ENCODE data around the gene ROBO2.
"Not testable (repeated sequence)": the region's sequence is repeated elsewhere in the genome, so short reads cannot be mapped to it uniquely, and the experiment has no call there.

The ROBO2 gene

GRCh38 chr3:77348244-77348855 is 308.5 kb downstream of the ROBO2 start:
- DNase-seq = no peak

DNA sequence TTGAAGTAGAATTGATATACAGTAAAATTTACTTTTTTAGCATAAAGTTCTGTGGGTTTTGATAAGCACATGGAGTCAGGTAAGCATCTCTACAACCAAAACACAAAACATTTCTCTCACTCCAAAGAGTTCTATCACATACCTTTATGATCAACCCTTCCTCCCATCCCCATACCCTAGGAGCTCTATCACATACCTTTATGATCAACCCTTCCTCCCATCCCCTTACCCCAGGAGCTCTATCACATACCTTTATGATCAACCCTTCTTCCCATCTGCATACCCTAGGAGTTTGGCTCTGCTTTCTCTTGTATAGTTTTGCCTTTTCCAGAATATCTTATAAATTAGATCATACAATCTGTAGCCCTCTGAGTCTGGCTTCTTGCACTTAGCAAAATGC is 315.1 kb downstream of the ROBO2 start:
- no peak for DNase-seq

DNA sequence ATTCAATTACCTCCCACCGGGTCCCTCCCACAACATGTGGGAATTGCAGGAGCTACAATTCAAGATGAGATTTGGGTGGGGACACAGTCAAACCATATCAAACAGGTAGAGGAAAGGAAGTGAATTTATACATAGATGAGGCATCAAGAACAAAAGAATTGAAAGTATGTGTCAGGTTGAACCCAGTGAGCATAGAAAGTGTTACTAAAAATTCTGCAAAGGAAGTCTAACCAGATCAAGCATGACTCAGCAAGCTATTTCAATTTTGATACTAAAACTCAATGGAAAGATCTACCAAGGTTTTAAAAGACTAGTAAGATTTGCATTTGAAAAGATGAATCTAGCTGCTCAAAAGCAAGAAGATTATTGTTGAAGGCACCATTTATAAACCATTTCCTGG is 323.0 kb downstream of the ROBO2 start:
- no peak for DNase-seq

GRCh38 chr3:77365152-77365551 is 325.3 kb downstream of the ROBO2 start:
- no peak for DNase-seq

GRCh38 chr3:77370413-77370812 is 330.5 kb downstream of the ROBO2 start:
- no peak for DNase-seq

DNA sequence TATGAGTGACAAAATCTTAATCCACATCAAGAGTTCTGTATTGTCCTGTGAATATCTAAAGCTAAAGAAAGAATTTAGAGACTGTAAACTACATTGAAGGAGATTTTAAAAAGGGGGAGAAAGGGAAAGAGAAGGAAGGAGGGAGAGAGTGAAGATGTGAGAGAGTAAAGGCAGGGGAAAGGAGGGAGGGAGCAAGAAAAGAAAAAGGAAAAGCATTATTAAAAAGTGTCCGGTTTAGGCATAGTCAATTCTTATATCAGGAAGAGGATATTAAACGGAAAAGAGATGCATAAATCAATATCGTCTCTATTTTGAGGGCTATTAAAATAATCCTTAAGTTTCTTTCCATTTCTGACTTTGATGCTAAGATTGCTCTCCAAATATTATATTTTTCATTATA is 332.1 kb downstream of the ROBO2 start:
- DNase-seq = no peak

GRCh38 chr3:77372634-77373346 is 332.9 kb downstream of the ROBO2 start:
- DNase-seq = no peak

DNA sequence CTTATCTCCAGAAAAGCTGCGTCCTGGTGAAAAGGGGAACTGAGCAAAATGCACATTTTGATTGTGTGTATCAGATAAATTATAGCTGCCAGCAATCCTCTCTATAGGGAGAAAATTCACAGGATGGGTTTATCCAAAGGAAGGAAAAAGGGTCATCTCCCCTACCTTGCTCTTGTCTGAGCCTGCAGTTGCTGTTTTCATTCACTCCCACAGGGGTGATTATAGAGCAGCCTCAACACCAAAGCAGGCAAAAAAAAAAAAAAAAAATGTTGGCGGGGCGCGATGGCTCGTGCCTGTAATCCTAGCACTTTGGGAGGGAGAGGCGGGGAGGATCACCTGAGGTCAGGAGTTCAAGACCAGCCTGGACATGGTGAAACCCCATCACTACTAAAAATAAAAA is 333.7 kb downstream of the ROBO2 start:
- no peak for DNase-seq

GRCh38 chr3:77376511-77376910 is 336.6 kb downstream of the ROBO2 start:
- DNase-seq = no peak

DNA sequence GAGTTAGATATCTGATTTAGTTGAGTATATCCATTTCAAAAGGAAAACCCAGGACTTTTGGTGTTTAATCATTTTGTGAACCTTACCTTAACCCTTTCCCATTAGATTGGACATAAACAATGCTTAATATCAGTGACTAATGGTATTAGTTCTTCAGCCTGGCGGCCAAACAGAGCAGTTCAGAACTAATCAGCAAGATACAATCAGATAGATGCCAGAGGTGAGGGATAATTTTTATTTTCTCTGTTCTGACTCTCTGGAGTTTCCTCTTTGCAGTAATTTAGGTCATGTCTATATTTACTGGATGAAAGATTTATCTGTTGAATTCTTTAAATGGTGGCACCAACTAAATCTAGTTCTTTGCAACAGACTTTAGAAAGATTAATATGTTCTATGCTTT is 337.8 kb downstream of the ROBO2 start:
- no peak for DNase-seq

DNA sequence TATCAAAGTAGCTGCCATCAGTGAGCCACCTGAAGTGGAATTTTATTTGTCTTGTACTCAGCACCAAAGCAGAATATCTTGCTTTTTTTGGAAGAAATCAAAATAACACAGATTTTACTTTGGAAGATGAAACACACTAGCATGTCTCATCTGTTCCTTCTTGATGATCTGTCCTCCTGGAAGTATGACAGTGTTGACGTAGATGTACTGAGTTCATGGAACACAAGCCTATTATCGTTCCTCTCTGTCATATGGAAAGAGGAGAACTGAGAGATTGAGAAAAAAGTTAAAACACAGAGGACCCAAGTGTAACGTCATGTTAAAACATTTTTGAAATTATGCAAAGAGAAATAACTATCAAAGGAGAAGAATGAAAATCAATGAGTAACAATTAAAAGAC is 340.2 kb downstream of the ROBO2 start:
- no peak for DNase-seq

DNA sequence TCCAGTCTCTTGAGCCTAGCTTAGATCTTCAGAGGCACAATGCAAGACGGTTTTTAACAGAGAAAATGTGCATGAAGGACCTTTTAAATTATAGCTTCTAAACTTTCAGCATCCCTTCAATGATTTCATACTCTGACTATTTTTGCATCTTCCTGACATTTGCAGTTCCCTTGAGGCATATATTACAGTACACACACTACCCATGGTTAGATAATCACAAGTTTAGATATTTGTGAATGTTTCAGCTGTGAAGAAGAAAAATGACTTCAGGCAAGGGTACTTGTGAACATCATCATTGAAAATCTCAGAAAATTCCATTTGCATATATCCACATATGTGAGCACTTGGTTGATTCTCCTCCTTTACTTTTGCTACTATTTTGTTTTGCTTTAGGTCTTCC is 341.5 kb downstream of the ROBO2 start:
- DNase-seq = no peak

GRCh38 chr3:77392181-77392580 is 352.3 kb downstream of the ROBO2 start:
- DNase-seq = no peak

GRCh38 chr3:77394046-77394445 is 354.1 kb downstream of the ROBO2 start:
- no peak for DNase-seq

- DNase-seq = no peak
Observed at GRCh38 chr3:77404871-77405270, 365.0 kb downstream of the ROBO2 start.

DNA sequence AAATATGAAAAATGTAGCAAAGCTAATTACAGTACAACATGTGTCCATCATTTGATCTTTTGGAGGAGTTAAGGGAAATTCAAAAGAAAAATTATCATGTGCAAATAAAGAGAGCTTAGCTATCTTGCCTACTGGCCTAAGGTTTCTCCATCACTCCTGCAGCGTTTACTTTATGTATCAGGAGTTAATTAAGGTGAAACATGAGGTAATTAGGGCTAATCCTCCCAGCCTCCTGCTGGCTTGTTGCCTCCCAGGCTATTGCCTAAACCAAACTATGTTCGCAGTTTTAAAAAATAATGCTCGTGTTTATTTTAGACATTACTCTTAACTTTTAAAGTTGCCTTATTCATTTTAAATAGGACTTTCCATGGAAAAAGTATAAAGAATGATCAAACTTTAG is 367.5 kb downstream of the ROBO2 start:
- no peak for DNase-seq

DNA sequence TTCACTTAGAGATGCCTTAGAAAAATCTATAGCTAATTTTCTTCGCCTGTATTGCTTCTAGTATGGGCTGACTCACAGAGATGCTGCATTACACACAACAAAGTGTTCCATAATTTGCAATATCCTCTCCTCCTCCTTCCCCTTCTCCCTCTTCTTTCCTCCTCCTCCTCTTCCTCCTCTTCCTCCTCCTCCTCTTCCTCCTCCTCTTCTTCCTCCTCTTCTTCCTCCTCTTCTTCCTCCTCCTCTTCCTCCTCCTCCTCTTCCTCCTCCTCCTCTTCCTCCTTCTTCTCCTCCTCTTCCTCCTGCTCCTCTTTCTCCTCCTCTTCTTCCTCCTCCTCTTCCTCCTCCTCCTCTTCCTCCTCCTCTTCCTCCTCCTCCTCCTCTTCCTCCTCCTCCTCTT is 370.4 kb downstream of the ROBO2 start:
- DNase-seq = not testable (repeated sequence)

- no peak for DNase-seq
Observed at GRCh38 chr3:77411334-77411733, 371.4 kb downstream of the ROBO2 start.

DNA sequence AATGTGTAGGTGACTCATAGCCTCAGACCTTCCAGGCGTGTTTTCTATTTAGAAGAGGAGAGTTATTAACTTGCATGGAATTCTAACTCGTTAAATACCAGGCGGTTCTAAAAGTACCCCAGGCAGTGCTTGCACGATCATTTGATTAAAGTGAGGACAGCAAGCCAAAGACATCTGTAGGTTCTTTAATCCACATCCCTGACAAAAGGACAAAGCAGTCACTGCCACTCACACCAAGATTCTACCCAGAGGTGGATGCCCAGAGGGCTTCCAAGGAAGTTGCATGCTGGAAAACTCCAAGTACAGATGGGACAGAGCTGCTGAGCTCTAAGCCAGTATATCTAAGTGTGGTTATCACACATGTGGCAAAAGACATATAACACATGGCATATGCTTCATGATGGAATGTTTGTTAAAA is 372.1 kb downstream of the ROBO2 start:
- no peak for DNase-seq

GRCh38 chr3:77412584-77412983 is 372.7 kb downstream of the ROBO2 start:
- no peak for DNase-seq

DNA sequence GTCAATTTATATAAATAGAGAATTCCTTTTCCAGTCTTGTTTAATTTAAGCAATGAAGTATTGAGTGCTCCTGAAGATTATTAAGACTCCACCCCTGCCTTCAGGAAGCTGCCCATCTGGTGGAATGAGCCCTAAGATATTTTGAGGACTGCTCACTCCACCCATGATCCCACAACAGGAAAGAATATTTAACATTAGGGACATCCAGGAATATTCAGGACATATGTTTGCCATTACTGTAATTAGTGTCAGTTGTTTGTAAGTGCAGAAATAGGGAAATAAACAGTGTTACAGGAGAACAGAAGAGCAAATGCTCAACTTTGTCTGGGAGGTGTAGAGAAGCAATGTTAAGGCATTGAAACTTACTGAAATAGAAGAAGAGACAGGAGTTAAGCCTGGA is 375.0 kb downstream of the ROBO2 start:
- DNase-seq = no peak

DNA sequence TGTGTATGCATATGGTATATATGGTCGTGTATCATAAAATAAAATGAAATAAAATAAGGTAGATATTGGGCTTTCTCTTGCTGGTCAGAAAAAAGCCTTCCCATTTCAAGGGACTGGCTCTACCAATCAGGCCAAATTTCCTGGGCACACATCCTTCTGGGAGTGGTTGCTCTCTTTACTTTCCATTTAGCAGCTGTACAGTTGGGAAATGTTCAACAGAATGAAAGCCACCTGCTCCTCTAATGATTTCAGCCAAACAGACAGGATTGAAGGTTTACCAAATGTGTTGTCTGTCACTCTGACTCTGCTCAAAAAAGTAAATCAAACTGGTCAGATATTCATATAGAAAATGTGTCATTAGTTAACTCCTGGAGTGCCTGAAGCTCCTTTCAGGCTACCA is 380.4 kb downstream of the ROBO2 start:
- no peak for DNase-seq

- no peak for DNase-seq
Observed at GRCh38 chr3:77421916-77422315, 382.0 kb downstream of the ROBO2 start.

DNA sequence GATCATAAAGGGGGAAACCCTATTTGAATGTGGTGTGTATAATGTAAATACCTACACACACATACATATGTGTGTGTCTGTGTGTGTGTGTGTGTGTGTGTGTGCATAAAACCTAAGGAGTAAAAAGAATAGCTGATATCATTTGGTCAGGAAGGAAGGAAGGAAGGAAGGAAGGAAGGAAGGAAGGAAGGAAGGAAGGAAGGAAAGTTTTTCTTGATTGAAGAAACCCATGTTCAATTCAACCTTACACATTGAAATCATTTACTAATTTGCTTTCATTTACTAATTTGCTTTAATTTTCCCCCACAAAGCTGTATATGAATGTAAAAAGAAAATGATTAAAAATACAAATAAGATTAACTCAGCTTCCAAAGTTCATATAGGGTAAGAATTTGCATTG is 386.6 kb downstream of the ROBO2 start:
- no peak for DNase-seq

DNA sequence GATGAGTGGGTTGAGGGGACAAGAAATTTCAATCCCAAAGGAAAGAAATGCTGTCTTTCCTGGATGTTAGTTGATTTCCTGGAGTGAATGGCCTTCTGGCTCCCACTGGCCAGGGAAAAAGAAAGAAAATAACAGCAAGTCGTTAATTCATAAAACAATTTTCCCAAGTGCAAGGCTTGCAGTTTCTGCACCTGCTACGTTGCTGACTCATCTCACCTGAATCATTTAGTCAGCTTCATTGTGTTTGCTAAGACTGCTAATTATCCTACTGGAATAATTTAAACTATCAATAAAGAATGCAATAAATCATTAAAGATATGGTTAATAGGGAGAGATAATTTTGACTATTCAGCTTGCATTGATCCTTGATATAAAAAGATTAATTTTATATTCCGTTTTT is 387.6 kb downstream of the ROBO2 start:
- no peak for DNase-seq

All from activated CD8-positive, alpha-beta memory T cell treated with anti-CD3 and anti-CD28 coated beads, Interleukin-2, amount 50 U/mL, for 4 hours (primary cell).